ENCODE measurements around the gene VPS26A.

Gene VPS26A

DNA sequence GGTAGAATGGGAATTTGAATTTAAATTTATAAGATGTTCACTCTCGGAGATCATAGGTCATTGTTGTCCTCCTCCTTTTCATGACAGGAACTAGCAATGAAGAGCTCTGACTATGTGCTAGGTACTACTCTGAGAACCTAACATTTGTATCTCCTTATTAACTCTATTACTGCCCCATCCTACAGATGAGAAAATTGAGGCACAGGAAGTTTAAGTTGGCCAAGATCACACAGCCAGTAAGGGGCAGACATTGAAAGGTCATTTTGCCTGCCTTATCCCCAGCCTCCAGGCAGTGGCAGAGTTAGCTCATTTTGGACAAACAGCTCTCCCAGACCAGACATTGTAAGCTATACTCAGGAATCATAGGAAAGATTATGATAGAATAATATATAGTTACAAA is 30.0 kb upstream of the VPS26A start:
- peaks cover 54% of the 10 kb centered on the region for H3K36me3 Mint-ChIP-seq (ENCODE audit: low read depth)
- H3K27ac Mint-ChIP-seq, result no peak overlapping the region
- no peaks in the 10 kb centered on the region for H3K9me3 Mint-ChIP-seq
- H3K27me3 Mint-ChIP-seq, result no peaks in the 10 kb centered on the region
- H3K4me1 Mint-ChIP-seq (ENCODE audit: low read depth), result peaks cover 81% of the 10 kb centered on the region
- no peak overlapping the region for H3K4me3 Mint-ChIP-seq

DNA sequence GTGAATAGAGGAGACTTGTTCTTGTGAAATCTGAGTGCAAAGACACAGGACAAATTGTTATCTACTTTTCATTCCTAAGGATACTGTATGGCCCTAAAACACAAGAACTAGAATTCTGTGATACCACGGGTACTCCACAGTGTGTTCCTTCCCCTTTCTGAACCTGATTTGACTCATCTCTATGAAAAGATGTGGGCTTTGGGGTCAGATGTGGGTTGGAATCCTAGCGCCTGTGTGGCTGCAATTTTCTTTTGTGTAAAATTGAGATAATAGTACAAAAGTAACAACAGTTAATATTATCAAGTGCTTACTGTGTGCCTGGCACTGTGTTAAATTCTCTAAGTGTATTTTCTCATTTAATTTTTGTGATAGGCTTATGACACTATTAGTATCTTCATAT is 27.9 kb upstream of the VPS26A start:
- no peaks in the 10 kb centered on the region for H3K27me3 Mint-ChIP-seq
- no peaks in the 10 kb centered on the region for H3K9me3 Mint-ChIP-seq
- H3K4me1 Mint-ChIP-seq (ENCODE audit: low read depth), result peaks cover 72% of the 10 kb centered on the region
- H3K4me3 Mint-ChIP-seq, result peak overlapping the region; percentile 7
- H3K36me3 Mint-ChIP-seq (ENCODE audit: low read depth), result peaks cover 53% of the 10 kb centered on the region
- H3K27ac Mint-ChIP-seq, result no peak overlapping the region

DNA sequence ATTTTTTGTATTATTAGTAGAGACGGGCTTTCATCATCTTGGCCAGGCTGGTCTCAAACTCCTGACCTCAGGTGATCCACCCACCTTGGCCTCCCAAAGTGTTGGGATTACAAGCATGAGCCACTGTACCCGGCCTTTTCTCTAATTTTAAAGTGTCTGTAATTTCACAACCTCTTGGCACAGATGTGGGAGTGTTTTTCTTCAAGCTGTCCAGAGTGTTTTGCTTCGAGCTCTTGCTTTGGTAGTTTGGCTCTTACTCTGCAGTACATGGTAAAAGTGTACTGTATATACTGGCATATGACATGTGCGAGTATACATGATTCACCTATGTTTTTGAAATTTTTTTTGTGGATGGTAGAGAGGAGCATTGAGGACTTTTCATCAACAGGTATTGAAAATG is 26.2 kb upstream of the VPS26A start:
- Mint-ChIP-seq H3K27ac (no peak overlapping the region), H3K4me3 (no peak overlapping the region), H3K36me3 (ENCODE audit: low read depth) (peaks cover 58% of the 10 kb centered on the region), H3K4me1 (ENCODE audit: low read depth) (peaks cover 72% of the 10 kb centered on the region), H3K9me3 (no peaks in the 10 kb centered on the region), H3K27me3 (no peaks in the 10 kb centered on the region)

DNA sequence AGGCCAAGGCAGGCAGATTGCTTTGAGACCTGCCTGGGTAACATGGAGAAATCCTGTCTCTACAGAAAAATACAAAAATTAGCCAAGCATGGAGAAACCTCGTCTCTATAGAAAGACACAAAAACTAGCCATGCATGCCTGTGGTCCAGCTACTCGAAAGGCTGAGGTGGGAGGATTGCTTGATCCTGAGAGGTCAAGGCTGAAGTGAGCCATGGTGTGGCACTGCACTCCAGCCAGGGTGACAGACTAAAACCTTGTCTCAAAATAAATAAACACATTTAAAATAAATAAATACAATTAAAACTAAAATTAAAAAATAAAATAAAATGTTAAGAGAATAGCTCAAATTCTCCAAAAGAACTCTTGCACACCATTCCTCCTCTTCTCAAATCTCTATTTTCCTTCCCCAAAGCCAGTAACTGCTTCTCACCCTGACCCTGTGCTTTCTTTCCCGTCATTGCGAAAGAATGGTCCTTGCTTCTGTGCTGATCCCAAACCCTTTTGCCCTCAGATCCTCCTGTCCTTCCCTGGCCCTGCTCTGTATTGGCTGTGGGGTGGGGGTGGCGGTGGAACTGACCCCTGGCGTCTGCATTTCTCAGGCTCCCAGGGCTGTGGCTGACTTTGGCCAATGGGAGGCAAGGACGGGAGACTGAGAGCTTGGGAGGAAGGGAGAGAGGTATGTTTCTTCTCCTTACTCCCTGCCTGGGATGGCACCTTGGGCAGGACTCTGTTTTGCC is 23.7 kb upstream of the VPS26A start:
- no peaks in the 10 kb centered on the region for H3K9me3 Mint-ChIP-seq

DNA sequence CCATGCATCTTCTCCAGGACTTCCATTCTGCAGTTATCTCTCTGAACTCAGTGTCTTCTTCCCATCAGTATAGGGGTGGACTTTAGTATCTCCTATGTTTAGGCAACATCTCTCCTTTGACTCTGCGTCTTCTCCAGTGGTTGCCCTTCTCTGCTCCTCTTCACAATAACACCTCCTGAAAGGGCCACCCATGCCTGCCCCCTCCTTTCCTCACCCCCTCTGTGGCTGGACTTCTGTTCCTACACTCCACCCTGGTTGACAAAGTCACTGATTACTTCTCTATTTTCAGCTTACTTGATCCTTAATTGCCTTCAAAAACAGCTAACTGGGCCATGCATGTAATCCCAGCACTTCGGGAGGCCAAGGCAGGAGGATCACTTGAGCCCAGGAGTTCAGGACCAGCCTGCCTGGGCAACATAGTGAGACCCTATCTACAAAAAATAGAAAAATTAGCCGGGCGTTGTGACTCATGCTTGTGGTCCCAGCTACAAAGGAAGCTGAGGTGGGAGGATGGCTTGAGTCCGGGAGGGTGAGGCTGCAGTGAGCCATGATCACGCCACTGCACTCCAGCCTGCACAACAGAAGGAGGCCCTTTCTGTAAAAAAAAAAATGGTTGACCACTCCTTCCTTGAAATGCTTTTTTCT is 22.4 kb upstream of the VPS26A start:
- H3K4me1 Mint-ChIP-seq (ENCODE audit: low read depth), result peaks cover 41% of the 10 kb centered on the region

More for the DNA sequence above, 23.7 kb upstream of the VPS26A start:
- Mint-ChIP-seq H3K36me3 (ENCODE audit: low read depth) (peaks cover 72% of the 10 kb centered on the region), H3K27ac (peak overlapping the region; percentile 72), H3K4me1 (ENCODE audit: low read depth) (peaks cover 54% of the 10 kb centered on the region), H3K27me3 (no peaks in the 10 kb centered on the region), H3K4me3 (no peak overlapping the region)

DNA sequence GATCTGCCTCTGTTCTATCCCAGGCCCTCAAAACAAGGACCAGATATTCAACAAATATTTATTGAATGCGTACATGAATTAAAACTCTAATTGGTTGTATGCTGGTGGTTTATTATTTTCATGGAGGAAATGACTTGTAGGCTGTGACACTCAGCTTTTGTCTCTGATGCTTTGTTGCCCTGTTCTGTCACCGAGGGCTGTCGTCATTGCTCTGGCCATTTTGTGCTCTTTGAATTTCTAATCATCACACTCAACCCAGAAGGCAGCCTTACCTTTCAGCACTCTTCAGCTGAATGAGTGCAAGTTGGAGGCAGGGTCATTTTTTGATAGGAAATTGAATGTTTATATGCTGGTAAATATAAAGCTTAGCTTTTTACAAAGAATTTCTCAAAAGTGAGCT is 21.5 kb upstream of the VPS26A start:
- no peaks in the 10 kb centered on the region for H3K27me3 Mint-ChIP-seq
- H3K4me3 Mint-ChIP-seq, result peak overlapping the region; percentile 49
- peak overlapping the region; percentile 74 for H3K27ac Mint-ChIP-seq
- peaks cover 75% of the 10 kb centered on the region for H3K36me3 Mint-ChIP-seq (ENCODE audit: low read depth)
- H3K4me1 Mint-ChIP-seq (ENCODE audit: low read depth), result peaks cover 40% of the 10 kb centered on the region
- H3K9me3 Mint-ChIP-seq, result no peaks in the 10 kb centered on the region

More for the DNA sequence above, 22.4 kb upstream of the VPS26A start:
- no peaks in the 10 kb centered on the region for H3K9me3 Mint-ChIP-seq
- peaks cover 73% of the 10 kb centered on the region for H3K36me3 Mint-ChIP-seq (ENCODE audit: low read depth)
- peak overlapping the region; percentile 49 for H3K4me3 Mint-ChIP-seq
- peak overlapping the region; percentile 75 for H3K27ac Mint-ChIP-seq
- H3K27me3 Mint-ChIP-seq, result no peaks in the 10 kb centered on the region

DNA sequence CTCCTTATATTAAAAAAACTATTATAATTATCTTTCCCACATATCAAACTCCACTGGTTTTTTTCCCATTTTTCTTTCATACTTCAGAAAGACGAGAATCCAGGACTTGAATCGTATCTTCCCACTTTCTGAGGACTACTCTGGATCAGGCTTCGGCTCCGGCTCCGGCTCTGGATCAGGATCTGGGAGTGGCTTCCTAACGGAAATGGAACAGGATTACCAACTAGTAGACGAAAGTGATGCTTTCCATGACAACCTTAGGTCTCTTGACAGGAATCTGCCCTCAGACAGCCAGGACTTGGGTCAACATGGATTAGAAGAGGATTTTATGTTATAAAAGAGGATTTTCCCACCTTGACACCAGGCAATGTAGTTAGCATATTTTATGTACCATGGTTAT is 20.2 kb upstream of the VPS26A start:
- Mint-ChIP-seq H3K36me3 (ENCODE audit: low read depth) (peaks cover 67% of the 10 kb centered on the region), H3K9me3 (no peaks in the 10 kb centered on the region), H3K4me1 (ENCODE audit: low read depth) (peaks cover 32% of the 10 kb centered on the region), H3K4me3 (no peak overlapping the region), H3K27me3 (no peaks in the 10 kb centered on the region), H3K27ac (no peak overlapping the region)

DNA sequence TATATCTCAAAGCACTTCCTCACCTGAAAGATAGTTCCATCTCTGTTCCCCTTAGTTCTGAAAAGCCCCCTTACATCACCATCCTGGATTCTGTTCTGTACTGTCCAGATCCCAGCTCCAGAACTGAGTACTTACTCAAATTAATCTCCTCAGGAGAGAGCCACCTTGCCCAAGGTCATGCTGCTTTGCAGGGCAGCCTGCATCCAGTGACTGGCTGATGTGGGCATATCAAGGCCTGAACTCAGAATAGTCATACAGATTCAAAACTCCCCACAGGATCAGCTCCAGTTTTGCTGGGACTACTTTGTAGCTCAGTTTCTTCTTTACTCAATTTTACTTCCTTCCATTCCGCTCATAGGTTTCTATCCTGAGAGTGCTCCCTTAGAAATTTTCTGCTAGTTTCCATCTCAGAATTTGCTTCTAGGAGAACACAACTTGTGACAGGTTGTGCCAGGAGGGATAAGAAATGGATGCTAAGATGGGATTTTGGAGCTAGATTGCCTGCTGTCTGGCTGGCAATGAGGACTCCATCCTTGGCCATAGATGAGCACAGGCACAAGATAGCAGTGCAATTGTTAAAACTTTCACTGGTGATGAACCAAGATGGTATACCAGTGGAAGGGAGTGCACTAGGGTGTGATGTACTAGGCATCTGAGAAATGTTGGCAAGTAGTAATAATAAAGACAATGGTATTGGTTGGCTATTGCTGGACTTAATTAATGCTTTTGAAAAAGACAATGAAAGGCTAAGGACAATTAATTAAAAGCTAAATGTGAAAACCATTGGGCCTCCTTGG is 18.8 kb upstream of the VPS26A start:
- no peaks in the 10 kb centered on the region for H3K27me3 Mint-ChIP-seq
- no peak overlapping the region for H3K27ac Mint-ChIP-seq
- no peak overlapping the region for H3K4me3 Mint-ChIP-seq
- peaks cover 28% of the 10 kb centered on the region for H3K4me1 Mint-ChIP-seq (ENCODE audit: low read depth)
- H3K9me3 Mint-ChIP-seq, result no peaks in the 10 kb centered on the region
- peaks cover 55% of the 10 kb centered on the region for H3K36me3 Mint-ChIP-seq (ENCODE audit: low read depth)

DNA sequence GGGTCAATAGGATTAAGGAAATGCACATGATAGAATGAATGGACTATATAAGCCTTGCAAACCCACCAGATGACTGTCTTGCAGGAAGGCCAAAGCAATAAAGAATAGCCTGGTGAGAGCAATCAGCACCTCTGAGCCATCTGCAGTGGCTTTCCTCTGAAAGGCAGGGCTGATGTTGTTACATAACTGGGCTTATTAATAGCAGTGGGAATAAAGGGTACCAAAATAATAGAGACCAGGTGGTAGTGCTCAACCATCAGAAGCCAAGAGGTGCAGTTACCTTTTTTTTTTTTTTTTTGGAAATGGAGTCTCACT is 16.8 kb upstream of the VPS26A start:
- H3K27ac Mint-ChIP-seq, result no peak overlapping the region
- H3K36me3 Mint-ChIP-seq (ENCODE audit: low read depth), result peaks cover 38% of the 10 kb centered on the region
- H3K9me3 Mint-ChIP-seq, result no peaks in the 10 kb centered on the region
- H3K27me3 Mint-ChIP-seq, result no peaks in the 10 kb centered on the region
- peaks cover 9% of the 10 kb centered on the region for H3K4me1 Mint-ChIP-seq (ENCODE audit: low read depth)
- H3K4me3 Mint-ChIP-seq, result no peak overlapping the region

DNA sequence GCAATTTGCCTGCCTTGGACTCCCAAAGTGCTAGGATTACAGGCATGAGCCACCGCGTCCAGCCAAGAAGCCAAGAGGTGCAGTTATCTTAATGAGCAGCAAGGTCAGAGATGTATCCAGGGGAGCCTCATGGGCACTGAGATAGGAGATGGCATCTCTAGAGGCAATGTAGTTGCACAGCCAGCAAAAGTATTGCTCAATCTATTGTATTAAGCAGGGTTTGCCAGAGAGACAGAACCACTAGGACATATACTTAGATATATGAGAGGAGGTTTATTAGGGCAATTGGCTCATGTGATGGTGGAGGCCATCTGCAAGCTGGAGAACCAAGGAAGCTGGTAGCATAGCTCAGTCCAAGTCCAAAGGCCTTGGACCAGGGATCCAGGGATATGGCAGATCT is 16.3 kb upstream of the VPS26A start:
- Mint-ChIP-seq H3K36me3 (ENCODE audit: low read depth) (peaks cover 32% of the 10 kb centered on the region), H3K27me3 (no peaks in the 10 kb centered on the region), H3K4me3 (no peak overlapping the region), H3K9me3 (no peaks in the 10 kb centered on the region), H3K4me1 (ENCODE audit: low read depth) (peaks cover 3% of the 10 kb centered on the region), H3K27ac (no peak overlapping the region)

DNA sequence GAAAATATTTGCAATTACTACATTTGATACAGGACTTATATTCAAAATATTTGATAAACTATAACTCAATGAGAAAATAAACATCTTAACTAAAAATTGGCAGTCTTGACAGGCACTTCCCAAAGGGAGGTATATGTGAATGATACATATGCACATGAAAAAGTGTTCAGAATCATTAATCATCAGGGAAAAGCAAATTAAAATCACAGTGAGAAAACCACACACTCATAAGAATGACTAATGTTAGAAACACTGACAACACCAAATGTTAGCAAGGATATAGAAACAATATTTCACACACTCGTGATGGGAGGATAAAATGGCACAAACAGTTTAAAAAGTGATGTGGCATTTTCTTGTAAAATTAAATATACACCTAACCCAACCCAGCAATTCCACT is 4.1 kb upstream of the VPS26A start:
- no peak overlapping the region for H3K4me3 Mint-ChIP-seq
- H3K9me3 Mint-ChIP-seq, result no peaks in the 10 kb centered on the region
- H3K36me3 Mint-ChIP-seq (ENCODE audit: low read depth), result no peaks in the 10 kb centered on the region
- H3K27me3 Mint-ChIP-seq, result no peaks in the 10 kb centered on the region
- H3K4me1 Mint-ChIP-seq (ENCODE audit: low read depth), result peaks cover 11% of the 10 kb centered on the region
- H3K27ac Mint-ChIP-seq, result no peak overlapping the region

DNA sequence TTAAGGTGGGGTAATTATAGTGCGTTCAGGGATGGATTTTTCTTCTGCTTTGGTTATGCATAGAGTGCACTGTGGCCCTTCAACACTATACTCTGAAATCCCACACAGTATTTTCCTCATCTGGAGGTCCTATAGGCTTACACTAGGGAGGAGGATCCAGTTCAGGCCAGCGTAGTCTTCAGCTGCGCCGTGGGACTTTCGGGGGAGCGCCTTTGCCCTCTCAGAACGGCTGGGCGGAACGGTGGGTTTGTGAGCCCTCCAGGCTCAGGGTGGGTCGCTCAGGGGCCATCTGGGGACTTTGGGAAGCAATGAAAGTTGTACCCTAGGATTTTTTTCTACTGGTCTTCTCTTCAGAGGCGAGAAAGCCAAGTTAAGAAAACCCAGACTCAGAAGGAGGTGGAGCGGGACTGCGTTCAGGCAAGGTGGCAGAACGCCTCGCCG is 652 bp upstream of the VPS26A start:
- H3K36me3 Mint-ChIP-seq (ENCODE audit: low read depth), result no peaks in the 10 kb centered on the region
- no peaks in the 10 kb centered on the region for H3K9me3 Mint-ChIP-seq

DNA sequence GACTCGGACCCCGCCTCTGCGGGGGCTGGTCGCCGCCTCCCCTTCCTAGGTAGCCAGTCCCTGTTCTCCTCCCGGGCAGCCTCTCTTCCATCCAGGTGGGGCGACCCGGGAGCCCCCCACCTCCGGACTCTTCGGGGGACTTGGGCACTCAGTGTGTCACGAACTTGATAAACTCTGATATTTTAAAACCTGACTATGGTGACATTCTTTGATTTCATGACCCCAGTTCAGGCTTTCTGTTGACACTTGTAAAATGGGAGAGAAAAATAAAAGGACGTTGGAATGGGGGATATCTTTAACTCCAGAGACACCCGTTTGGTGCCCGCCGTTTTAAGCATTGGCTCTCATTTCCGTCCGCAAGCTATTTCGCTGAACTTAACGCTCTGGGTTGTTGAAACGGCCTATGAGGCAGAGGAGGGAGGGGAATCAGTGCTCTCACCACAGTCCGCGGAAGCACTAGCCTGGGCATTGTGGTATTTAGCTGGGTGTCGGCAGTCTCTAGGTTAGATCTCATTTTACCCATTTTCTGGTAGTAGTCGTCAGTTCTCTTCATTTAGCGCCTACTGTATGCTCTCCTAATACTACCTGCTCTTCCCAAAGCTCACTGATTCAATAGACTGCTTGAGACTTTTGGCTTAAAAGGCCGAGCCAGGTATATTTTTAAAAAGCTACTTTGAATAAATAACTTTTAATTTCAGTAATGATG is 738 bp downstream of the VPS26A start:
- H3K4me1 Mint-ChIP-seq (ENCODE audit: low read depth), result peaks cover 38% of the 10 kb centered on the region
- no peaks in the 10 kb centered on the region for H3K27me3 Mint-ChIP-seq
- no peaks in the 10 kb centered on the region for H3K9me3 Mint-ChIP-seq
- H3K4me3 Mint-ChIP-seq, result peak overlapping the region; percentile 90
- no peaks in the 10 kb centered on the region for H3K36me3 Mint-ChIP-seq (ENCODE audit: low read depth)
- peak overlapping the region; percentile 72 for H3K27ac Mint-ChIP-seq

More for the DNA sequence above, 652 bp upstream of the VPS26A start:
- Mint-ChIP-seq H3K27me3 (no peaks in the 10 kb centered on the region), H3K4me3 (peak overlapping the region; percentile 89), H3K27ac (peak overlapping the region; percentile 93), H3K4me1 (ENCODE audit: low read depth) (peaks cover 30% of the 10 kb centered on the region)

DNA sequence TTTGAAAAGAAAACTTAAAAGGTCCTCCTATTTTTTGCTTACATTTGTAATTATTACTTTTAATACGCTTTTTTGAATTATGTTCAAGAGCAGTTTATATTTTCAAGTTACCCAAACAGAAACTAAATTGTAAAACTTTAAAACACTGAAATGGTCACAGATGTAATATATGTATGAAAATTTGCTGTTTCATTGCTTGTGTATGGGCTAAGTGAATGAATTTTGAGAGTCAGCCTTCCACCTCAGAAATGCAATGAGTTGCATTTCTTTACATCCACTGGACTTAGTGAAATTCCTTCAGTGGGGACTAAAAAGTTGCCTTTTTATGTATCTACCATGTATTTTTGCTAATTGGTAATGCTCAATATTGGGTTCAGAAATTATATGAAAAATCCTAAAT is 1.6 kb downstream of the VPS26A start:
- no peaks in the 10 kb centered on the region for H3K9me3 Mint-ChIP-seq
- H3K36me3 Mint-ChIP-seq (ENCODE audit: low read depth), result no peaks in the 10 kb centered on the region
- H3K27me3 Mint-ChIP-seq, result no peaks in the 10 kb centered on the region
- peak overlapping the region; percentile 90 for H3K4me3 Mint-ChIP-seq
- H3K27ac Mint-ChIP-seq, result no peak overlapping the region
- H3K4me1 Mint-ChIP-seq (ENCODE audit: low read depth), result peaks cover 46% of the 10 kb centered on the region

DNA sequence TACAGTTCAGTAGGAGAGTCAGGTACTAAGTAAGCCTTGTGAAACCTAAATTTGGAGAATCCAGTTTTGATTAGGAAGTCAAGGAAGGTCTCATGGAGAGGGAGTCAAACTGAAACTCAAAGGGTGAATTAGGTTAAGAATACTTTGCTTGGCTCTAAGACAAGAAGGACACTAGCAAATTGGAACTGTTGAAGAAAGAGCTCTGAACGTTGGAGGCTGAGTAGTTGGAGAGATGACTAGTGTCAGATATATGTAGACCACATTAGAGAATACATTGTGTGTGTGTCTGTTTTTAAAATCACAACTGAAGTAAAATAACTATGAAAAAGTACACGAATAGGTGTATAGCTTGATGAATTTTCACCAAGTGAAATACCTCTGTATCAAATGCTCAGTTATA is 6.3 kb downstream of the VPS26A start:
- Mint-ChIP-seq H3K27ac (peak overlapping the region; percentile 59), H3K4me1 (ENCODE audit: low read depth) (peaks cover 44% of the 10 kb centered on the region), H3K4me3 (no peak overlapping the region), H3K36me3 (ENCODE audit: low read depth) (peaks cover 22% of the 10 kb centered on the region), H3K27me3 (no peaks in the 10 kb centered on the region), H3K9me3 (no peaks in the 10 kb centered on the region)

All from stimulated activated naive CD8-positive, alpha-beta T cell treated with anti-CD3 and anti-CD28 coated beads, Interleukin-15, Interleukin-2, amounts not matched to agents 100 ng/mL and 50 ng/mL, for 24 hours (primary cell).